Right atrium auricular region (tissue), 2 donors: Measurements from ENCODE around the gene ITGAX. TPM values are rescaled to one million over a fixed set of nuclear protein-coding genes. Genes with fewer than 3 reads are reported as not detected.
A peak's percentile ranks its signal among the peaks of the same experiment; 100 is the strongest.

Source experiments
- DNase-seq: peaks from one replicate; pipeline ENCODE4 v3.0.0-alpha.2; 2019; ENCODE audit warnings: low spot score
- H3K27ac ChIP-seq, 2 donors: fragments of 200-600 bp; sonication (generic); 1 replicate in 1 of 2; 2 replicates in 1 of 2; pipeline ENCODE4 v1.5.1; 2016 to 2019
- H3K27me3 ChIP-seq, 2 donors: fragments of 200-600 bp; sonication (generic); one replicate each; pipeline versions ENCODE4 v1.5.1 to v1.6.0; 2017 to 2019
- H3K36me3 ChIP-seq: fragments of 200-600 bp; sonication (generic); one replicate; pipeline ENCODE4 v1.5.1; 2016
- H3K4me1 ChIP-seq, 2 donors: fragments of 200-600 bp; sonication (generic); one replicate each; pipeline versions ENCODE4 v1.5.1 to v1.6.0; 2017 to 2019
- H3K4me3 ChIP-seq, 2 donors: fragments of 200-600 bp; sonication (generic); 1 replicate in 1 of 2; 2 replicates in 1 of 2; pipeline ENCODE4 v1.5.1; 2017 to 2019; ENCODE audit warnings: mild to moderate bottlenecking in 1 of 2, moderate library complexity in 1 of 2
- H3K9me3 ChIP-seq, 2 donors: fragments of 200-600 bp; sonication (generic); one replicate each; pipeline ENCODE4 v1.5.1; 2019
- total RNA-seq, 2 donors: library from RNA; depleted of rRNA; stranded (reverse); fragments of >200 nt; gene quantifications; one replicate each; pipeline ENCODE4 v1.1.0, GENCODE V29; 2016
- TF ChIP-seq, protein P1 (sequence below), 2 donors: fragments of 200-600 bp; sonication (generic); IDR thresholded peaks; one replicate each; pipeline ENCODE4 v1.5.1; 2019; ENCODE audit warnings: antibody characterized with exemption in 2 of 2

The ITGAX gene
- total RNA-seq, 2 donors from 2014 or later, result 0.78 to 2.6 TPM

DNA sequence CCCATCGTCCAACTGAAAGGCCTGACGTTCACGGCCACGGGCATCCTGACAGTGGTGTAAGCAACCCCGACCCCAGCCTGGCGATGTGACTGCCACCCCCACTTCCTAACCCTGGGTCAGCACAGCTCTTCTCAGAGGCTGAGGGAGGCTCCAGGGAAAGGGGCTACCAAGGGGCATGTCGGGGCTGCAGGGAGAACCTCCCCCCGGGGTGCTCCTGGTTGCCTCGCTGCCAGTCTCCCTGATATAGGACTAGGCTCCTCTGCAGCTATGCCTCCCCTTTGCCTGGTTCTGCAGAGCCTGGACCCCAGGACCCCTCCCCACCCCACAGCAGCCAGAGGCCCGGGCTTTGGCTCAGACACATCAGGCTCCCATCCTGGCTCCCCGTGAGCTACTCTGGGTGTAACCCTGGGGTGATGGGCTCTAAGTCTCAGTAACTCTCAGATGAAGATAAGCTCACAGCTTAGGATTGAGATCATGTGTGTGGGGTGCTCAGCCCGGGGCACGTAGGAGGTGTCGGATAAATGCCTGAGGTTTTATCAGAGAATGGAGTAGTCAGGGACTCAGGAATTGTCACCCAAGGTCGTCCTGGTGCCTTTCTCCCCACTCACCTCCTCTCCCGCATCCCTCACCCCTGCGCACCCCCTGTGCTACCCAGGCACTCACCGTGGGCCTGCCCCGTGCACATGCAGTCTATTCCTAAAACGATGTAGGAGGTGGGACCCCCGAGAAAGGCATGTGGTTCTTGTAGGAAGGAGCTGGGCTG lies 48.8 kb downstream of the ITGAX start:
- Histone ChIP-seq H3K36me3 (no peaks in the 10 kb centered on the region), H3K4me3 (peak overlapping the region in 1 of 2 donors; percentile 17), H3K27ac (no peak overlapping the region), H3K4me1 (no peaks in the 10 kb centered on the region), H3K27me3 (no peaks in the 10 kb centered on the region), H3K9me3 (no peaks in the 10 kb centered on the region)
- no peak for DNase-seq
- TF ChIP-seq, protein P1, sequence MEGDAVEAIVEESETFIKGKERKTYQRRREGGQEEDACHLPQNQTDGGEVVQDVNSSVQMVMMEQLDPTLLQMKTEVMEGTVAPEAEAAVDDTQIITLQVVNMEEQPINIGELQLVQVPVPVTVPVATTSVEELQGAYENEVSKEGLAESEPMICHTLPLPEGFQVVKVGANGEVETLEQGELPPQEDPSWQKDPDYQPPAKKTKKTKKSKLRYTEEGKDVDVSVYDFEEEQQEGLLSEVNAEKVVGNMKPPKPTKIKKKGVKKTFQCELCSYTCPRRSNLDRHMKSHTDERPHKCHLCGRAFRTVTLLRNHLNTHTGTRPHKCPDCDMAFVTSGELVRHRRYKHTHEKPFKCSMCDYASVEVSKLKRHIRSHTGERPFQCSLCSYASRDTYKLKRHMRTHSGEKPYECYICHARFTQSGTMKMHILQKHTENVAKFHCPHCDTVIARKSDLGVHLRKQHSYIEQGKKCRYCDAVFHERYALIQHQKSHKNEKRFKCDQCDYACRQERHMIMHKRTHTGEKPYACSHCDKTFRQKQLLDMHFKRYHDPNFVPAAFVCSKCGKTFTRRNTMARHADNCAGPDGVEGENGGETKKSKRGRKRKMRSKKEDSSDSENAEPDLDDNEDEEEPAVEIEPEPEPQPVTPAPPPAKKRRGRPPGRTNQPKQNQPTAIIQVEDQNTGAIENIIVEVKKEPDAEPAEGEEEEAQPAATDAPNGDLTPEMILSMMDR (IDR thresholded peaks at IDR 0.05), result no peak

GRCh38 chr16:31404353-31405064 lies 49.5 kb downstream of the ITGAX start:
- DNase-seq, result no peak
- TF ChIP-seq, protein P1 (IDR thresholded peaks at IDR 0.05), result no peak
- Histone ChIP-seq H3K4me3 (peak overlapping the region in 1 of 2 donors; percentile 17), H3K36me3 (no peaks in the 10 kb centered on the region), H3K27ac (no peak overlapping the region), H3K9me3 (no peaks in the 10 kb centered on the region), H3K4me1 (no peaks in the 10 kb centered on the region), H3K27me3 (no peaks in the 10 kb centered on the region)

- Histone ChIP-seq H3K4me1 (no peaks in the 10 kb centered on the region), H3K9me3 (no peaks in the 10 kb centered on the region), H3K36me3 (no peaks in the 10 kb centered on the region), H3K27me3 (no peaks in the 10 kb centered on the region), H3K4me3 (no peak overlapping the region), H3K27ac (no peak overlapping the region)
- no peak for DNase-seq
- TF ChIP-seq, protein P1 (IDR thresholded peaks at IDR 0.05), result no peak
Observed at GRCh38 chr16:31407406-31407805, 52.4 kb downstream of the ITGAX start.

GRCh38 chr16:31409433-31409832 lies 54.5 kb downstream of the ITGAX start:
- H3K4me1 ChIP-seq, result no peaks in the 10 kb centered on the region
- no peaks in the 10 kb centered on the region for H3K27me3 ChIP-seq
- H3K9me3 ChIP-seq, result no peaks in the 10 kb centered on the region
- H3K4me3 ChIP-seq, result no peak overlapping the region
- H3K27ac ChIP-seq, result no peak overlapping the region
- TF ChIP-seq, protein P1 (IDR thresholded peaks at IDR 0.05), result no peak
- H3K36me3 ChIP-seq, result no peaks in the 10 kb centered on the region
- DNase-seq, result no peak

GRCh38 chr16:31410082-31410481 lies 55.1 kb downstream of the ITGAX start:
- Histone ChIP-seq H3K27me3 (no peaks in the 10 kb centered on the region), H3K4me1 (no peaks in the 10 kb centered on the region), H3K4me3 (no peak overlapping the region), H3K27ac (no peak overlapping the region), H3K9me3 (no peaks in the 10 kb centered on the region), H3K36me3 (no peaks in the 10 kb centered on the region)
- DNase-seq, result no peak
- TF ChIP-seq, protein P1 (IDR thresholded peaks at IDR 0.05), result no peak
